Fibroblast of skin of abdomen (primary cell): ENCODE data around the gene IFNA1.
"Not testable (repeated sequence)": the region's sequence is repeated elsewhere in the genome, so short reads cannot be mapped to it uniquely, and the experiment has no call there.

Experiments used
- DNase-seq: peaks from one replicate; pipeline ENCODE4 v3.0.0-alpha.2; 2013

IFNA1 gene

DNA sequence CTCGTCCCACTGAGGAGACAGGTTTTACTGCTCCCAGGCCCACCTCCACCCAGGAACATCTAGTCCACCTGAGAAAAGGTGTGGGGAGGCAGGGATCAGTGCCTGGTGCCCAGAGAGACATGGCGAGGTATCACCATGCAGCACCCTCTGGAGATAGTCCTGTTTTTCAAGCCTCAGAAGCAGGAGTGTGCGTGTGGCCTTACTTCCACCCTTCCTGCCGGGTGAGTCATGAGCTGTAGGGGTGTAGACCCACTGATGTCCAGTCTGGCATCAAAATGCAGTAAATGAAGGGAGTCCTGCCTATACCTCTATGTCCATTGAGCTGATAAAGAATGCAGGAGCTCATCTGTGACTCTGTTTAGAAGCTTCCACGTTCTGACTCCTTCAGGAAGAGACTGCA is 9.1 kb downstream of the IFNA1 start:
- DNase-seq, result not testable (repeated sequence)

- DNase-seq, result peak; percentile 44
Observed at GRCh38 chr9:21450733-21451394, 10.6 kb downstream of the IFNA1 start.

- DNase-seq, result no peak
Observed at GRCh38 chr9:21452681-21453080, 12.4 kb downstream of the IFNA1 start.

DNA sequence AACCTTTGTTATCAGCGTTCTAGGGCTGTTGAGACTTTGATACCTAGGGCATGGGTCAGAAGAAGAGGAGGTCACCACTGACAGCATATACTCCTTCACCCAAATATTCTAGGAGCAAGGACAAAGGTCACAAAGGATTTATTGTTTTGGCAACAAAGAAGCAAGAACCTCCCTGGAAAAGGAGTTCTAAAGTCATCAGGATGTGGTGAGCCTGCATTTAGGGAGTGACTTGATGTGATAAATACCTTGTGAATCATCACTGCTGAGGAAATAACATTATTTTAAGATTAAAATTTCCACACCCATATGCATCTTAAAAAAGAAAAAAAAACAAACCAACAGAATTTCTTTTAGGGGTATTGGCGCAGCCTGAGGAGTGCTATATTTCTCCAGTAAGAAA is 13.9 kb downstream of the IFNA1 start:
- peak; percentile 20 for DNase-seq

- DNase-seq, result peak; percentile 24
Observed at GRCh38 chr9:21455320-21455719, 15.1 kb downstream of the IFNA1 start.

- DNase-seq, result no peak
Observed at GRCh38 chr9:21461377-21461776, 21.1 kb downstream of the IFNA1 start.

DNA sequence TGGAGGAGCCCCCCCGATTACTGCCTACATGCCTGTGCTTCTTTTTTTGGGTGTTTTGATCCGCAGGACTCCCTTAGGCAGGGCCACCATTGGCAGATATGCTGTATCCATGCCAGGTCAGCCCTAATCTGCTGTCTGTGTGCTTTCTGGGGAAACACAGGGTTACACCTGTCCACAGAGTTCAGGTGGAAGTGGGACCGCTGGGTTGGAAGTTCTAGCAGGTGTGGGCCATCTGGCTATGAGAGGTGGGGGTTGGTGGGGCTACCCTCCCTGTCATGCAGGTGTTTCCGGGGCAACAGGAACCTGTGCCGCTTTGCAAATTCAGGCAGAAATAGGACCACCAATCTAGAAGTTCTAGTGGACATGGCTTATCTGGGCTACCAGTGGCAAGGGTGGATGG is 24.9 kb downstream of the IFNA1 start:
- DNase-seq, result no peak

GRCh38 chr9:21465859-21466518 is 25.8 kb downstream of the IFNA1 start:
- DNase-seq, result peak; percentile 59

DNA sequence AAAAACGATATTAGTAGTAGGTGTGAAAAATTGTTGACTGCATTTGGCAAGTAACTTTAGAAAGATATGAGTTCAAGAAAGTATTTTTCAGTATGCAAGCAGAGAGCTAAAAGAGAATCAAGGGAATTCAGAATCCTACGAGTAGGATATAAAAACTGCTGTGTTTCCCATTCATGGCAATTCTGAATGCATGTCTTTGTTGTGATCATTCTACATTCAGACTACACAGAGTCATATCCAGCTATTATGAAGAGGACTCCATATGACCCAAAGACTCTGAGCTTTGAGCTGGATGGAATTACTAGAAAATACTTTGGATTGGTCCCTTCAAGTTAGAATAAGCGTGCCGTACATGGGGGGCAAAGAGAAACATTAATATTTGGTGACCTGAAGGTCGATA is 29.9 kb downstream of the IFNA1 start:
- no peak for DNase-seq

GRCh38 chr9:21473236-21473635 is 33.0 kb downstream of the IFNA1 start:
- no peak for DNase-seq

DNA sequence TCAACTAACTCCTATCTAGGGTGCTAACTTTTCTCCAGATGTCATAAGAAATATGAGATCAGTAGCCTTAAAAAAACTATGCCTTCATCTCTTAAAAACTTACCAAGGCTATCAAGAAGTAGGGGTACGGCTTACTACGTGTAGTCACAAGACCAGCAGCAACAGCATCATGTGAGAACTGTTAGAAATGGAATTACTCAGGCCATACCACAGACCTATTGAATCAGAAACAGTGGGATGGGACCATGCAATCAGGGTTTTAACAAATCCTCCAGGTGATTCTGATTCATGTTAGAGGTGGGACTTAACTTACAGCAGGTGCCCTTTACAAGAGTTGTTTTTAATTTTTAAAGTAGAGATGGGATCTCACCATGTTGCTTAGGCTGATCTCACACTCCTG is 37.2 kb downstream of the IFNA1 start:
- DNase-seq, result no peak

- DNase-seq, result no peak
Observed at GRCh38 chr9:21479152-21479702, 39.0 kb downstream of the IFNA1 start.

GRCh38 chr9:21481470-21482056 is 41.3 kb downstream of the IFNA1 start:
- no peak for DNase-seq

- no peak for DNase-seq
Observed at GRCh38 chr9:21482213-21482612, 42.0 kb downstream of the IFNA1 start, which contains the start of gene IFNE. Gene IFNE (minus strand): TSS chr9:21482313. CDS start chr9:21481694, 619 bp downstream.
